GM19438 (cell line): ENCODE results near the gene PPM1F.
"Not testable (repeated sequence)": the region's sequence is repeated elsewhere in the genome, so short reads cannot be mapped to it uniquely, and the experiment has no call there.

Experiments
- ATAC-seq: cut with Tn5 transposase; IDR thresholded peaks from one replicate; pipeline ENCODE4 v1.9.1; 2021; ENCODE audit warnings: low read depth; ENCODE audit not compliant: unreplicated experiment

PPM1F gene

DNA sequence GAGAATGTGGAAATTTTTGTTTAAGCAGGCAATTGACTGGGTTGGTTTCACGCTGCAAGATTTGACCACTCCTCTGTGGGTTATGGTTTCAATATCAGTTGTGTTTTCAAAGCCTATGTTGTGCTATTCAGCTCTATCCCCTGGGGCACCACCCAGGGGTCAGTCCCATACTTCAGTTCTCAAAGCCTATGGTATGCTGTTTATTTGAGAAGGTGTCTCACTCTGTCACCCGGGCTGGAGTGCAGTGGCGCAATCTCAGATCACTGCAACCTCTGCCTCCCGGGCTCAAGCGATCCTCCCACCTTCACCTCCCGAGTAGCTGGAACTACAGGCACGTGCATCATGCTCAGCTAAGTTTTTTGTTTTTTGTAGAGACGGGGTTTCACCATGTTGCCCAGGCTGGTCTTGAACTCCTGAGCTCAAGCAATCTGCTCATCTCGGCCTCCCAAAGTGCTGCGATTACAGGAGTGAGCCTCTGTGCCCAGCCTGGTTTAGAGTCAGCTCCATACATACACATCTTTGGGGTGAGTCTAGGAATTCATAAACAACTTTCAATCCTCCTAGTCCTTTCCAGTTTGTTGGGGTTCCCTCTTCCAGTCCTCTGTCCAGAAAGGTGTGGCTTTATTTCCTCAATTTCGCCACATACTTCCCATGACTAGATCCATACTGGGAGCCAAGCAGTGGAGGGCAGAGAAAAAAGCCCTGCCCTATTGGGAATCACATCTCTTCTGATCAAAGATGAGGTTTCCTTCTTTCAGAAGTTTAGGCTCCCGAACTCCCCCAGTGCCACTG, 50.2 kb downstream of the PPM1F start:
- ATAC-seq, result no peak

DNA sequence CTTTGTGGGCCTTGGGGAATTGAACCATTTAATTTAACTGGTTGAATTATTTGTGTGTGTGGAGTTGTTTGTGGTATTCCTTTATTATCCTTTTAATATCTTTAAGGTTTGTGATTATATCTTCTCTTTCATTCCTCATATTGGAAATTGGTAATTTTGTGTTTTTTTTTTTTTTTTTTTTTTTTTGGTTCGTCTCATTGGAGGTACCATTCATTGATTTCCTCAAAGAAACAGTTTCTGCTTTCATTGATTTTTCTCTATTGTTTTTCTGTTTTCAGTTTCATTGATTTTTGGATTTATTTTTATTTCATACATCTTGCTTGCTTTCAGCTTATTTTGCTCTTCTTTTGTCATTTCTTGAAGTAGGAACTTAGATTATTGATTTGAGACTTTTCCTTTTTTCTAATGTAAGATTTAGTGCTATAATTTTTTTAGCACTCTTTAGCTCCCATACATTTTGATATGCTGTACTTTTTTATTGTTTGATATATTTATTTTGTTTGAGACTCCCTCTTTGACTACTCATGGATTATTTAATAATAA, 54.2 kb downstream of the PPM1F start:
- ATAC-seq, result no peak

DNA sequence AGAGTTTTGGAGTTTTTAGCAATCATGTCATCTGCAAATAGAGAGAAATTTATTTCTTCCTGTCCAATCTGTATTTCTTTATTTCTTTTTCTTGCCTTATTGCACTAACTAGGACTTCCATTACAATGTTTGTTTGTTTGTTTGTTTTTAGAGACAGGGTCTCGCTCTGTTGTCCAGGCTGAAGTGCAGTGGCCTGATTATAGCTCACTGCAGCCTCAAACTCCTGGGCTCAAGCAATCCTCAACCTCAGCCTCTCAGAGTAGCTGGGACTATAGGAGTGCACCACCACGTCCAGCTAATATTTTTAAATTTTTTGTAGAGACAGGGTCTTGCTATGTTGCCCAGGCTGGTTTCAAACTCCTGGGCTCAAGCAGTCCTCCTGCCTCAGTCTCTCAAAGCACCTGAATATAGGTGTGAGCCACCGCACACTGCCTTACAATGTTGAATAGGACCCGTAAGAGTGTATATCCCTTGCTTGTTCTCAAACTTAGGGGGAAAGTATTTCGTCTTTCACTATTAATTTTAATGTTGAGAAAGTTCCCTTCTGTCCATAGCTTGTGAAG, 55.6 kb downstream of the PPM1F start:
- no peak for ATAC-seq

DNA sequence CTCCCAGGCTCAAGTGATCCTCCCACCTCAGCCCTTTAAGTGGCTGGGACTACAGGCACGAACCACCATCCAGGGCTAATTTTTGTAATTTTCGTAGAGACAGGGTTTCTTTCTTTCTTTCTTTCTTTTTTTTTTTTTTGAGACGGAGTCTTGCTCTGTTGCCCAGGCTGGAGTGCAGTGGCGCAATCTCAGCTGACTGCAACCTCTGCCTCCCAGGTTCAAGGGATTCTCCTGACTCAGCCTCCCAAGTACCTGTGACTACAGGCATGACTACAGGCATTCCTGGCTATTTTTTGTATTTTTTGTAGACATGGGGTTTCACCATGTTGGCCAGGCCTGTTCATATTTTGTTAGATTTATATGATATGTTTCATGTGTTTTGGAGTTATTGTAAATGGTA, 56.4 kb downstream of the PPM1F start:
- ATAC-seq, result not testable (repeated sequence)

DNA sequence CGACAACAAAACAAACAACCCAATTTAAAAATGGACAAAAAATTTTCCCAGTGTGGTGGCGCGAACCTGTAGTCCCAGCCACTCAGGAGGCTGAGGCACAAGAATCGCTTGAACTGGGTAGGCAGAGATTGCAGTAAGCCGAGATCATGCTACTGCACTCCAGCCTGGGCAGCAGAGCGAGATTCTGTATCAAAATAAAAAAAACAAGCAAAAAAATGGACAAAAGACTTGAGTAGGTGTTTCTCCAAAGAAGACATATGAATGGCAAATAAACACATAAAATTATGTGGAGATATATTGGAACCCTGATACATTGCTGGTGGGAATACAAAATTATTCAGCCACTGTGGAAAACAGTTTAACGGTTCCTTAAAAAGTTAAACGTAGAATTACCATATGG, 57.8 kb downstream of the PPM1F start:
- no peak for ATAC-seq

DNA sequence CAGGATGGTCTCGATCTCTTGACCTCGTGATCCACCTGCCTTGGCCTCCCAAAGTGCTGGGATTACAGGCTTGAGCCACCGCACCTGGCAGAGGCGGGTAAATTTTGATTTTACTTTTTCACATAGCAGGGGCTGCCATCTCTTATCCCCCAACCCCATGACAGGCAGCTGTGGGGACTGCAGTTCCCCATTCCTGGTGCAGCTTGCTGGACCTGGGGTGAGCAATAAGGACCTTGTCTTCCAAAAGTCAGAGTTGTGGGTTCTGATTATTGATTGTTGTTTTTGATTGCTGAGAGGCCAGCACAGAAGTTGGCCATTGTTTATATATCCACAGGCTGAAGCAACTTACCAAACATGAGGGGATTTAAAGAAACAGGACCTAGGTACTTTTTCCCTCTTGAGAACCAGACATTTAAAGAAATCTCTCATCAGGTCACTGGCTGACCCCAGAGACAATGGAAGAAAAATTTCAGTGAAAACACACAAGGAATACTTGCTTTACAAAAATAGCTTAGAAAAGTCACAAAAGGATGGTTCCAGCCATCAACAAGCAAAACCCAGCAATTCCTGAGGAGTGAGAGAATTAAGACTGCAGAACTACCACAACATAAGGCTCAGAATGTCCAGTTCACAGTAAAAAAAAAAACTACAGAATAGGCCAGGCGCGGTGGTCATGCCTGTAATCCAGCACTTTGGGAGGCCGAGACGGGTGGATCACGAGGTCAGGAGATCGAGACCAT, 63.2 kb downstream of the PPM1F start:
- no peak for ATAC-seq

DNA sequence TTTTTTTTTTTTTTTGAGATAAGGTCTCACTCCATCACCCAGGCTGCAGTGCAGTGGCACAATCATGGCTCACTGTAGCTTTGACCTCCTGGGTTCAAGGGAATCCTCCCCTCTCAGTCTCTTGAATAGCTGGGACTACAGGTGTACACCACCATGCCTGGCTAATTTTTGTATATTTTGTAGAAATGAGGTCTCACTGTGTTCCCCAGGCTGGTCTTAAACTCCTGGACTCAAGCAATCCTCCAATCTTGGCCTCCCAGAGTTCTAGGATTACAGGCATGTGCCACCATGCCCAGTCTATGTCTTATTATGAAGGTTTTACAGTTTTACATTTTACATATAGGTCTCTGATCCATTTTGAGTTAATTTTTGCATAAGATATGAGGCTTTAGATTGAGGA, 64.8 kb downstream of the PPM1F start:
- no peak for ATAC-seq

DNA sequence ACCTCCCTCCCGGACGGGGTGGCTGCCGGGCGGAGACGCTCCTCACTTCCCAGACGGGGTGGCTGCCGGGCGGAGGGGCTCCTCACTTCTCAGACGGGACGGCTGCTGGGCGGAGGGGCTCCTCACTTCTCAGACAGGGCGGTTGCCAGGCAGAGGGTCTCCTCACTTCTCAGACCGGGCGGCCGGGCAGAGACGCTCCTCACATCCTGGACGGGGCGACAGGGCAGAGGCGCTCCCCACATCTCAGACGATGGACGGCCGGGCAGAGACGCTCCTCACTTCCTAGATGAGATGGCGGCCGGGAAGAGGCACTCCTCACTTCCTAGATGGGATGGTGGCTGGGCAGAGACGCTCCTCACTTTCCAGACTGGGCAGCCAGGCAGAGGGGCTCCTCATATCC, 68.7 kb downstream of the PPM1F start:
- ATAC-seq, result not testable (repeated sequence)

DNA sequence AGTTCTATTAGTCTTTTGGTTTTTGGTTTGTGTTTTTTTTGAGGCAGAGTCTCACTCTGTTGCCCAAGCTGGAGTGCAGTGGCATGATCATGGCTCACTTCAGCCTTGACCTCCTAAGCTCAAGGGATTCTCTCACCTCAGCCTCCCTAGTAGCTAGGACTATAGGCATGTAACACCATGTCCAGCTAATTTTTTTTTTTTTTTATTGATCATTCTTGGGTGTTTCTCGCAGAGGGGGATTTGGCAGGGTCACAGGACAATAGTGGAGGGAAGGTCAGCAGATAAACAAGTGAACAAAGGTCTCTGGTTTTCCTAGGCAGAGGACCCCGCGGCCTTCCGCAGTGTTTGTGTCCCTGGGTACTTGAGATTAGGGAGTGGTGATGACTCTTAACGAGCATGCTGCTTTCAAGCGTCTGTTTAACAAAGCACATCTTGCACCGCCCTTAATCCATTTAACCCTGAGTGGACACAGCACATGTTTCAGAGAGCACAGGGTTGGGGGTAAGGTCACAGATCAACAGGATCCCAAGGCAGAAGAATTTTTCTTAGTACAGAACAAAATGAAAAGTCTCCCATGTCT, 69.8 kb downstream of the PPM1F start:
- not testable (repeated sequence) for ATAC-seq

DNA sequence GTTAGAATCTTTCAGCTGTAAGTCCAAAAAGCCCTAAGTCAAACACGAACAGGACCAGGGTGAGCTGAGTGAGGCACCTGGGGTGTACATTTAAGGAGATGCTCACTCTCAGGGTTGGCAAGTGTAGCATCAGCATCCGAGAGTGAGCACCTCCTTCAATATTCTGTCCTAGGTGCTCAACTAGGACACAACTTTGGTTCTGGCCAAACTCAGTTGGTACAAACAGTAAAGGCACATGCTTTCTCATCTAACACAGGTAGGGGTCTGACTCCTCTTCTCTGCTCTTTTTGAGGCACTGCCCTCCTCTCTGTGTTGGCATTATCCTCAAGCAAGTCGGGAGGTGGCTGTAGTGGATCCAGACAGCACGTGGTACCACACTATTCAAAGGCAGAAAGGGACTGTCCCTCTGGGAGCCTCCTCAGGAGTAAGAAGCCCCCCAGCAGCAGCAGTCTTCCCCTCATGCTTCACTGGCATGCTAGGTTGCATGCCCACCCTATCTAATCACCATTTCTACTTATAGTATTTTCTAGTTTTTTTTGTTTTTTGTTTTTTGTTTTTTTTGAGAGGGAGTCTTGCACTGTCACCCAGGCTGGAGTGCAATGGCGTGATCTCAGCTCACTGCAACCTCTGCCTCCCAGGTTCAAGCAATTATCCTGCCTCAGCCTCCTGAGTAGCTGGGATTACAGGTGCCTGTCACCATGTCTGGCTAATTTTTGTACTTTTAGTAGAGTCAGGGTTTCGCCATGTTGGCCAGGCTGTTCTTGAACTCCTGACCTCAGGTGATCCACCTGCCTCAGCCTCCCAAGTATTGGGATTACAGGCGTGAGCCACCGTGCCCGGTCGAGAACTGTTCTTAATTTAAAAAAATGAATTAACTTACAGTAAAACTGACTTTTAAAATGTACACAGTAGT, 70.6 kb downstream of the PPM1F start:
- ATAC-seq, result no peak

DNA sequence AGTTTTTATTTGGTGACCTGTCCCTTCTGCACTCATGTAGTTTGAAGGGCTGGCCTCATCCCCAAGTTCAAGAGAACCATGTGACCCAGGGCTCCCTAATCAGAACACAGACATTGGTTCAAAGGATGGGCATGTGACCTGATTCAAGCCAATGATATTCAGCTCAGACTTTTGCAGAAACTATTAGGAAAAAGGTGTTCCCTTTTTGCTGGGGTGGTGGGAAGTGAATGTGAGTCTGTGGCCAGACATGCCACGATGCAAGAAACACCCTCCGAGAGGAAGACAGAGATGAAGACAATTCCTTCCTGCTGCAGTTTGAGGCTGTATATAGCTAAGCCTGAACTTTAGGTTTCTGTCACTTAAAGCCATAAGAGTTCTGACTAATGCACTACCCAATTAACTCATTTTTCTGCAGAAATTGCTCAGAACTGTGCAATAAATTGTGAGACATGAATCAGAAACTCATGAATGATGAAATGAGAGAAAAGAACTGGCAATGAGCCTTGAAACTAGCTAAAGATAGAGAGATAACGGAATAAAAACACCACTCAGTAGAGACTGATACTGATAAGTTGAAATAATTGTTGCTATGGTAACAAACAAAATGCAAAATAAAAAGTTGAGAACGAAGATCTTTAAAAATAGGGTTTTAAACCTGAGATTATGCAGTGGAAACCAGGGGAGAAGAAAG, 76.0 kb downstream of the PPM1F start:
- ATAC-seq, result no peak

DNA sequence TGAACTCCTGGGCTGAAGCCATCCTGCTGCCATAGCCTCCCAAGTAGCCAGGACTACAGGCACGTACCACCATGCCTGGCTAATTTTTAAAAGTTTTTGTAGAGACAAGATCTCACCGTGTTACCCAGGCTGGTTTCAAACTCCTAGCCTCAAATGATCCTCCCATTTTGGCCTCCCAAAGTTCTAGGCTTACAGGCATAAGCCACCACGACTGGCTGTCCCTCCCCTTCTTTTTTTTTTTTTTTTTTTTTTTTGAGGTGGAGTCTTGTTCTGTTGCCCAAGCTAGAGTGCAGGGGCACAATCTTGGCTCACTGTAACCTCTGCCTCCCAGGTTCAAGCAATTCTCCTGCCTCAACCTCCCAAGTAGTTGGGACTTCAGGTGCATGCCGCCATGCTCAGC, 77.7 kb downstream of the PPM1F start:
- ATAC-seq, result not testable (repeated sequence)

DNA sequence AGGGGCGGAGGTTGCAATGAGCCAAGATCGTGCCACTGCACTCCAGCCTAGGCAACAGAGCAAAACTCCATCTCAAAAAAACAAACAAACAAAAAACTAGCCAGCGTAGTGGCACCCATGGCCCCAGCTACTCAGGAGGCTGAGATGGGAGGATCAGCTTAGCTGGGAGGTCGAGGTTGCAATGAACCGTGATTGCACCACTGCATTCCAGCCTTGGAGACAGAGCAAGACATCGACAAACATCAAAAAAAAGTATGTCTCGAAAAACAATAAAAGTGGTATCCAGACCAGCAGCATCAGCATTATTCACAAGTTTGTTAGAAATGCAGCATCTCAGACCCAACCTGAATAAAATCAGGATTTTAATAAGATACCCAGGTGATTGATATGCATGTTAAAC, 79.0 kb downstream of the PPM1F start:
- ATAC-seq, result no peak

DNA sequence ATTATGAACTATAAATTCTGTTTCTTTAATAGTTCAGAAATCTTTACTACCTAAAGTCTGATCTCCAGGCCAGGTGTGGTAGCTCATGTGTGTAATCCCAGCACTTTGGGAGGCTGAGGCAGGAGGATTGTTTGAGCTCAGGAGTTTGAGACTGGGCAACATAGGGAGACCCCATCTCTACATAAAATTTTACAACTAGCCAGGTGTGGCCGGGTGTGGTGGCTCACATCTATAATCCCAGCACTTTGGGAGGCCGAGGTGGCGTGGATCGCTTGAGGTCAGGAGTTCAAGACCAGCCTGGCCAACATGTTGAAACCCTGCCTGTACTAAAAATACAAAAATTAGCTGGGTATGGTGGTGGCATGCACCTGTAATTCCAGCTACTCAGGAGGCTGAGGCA, 79.9 kb downstream of the PPM1F start:
- ATAC-seq, result not testable (repeated sequence)
